Type B pancreatic cell (in vitro differentiated cells): ENCODE data around the gene CARD9. TPM values are rescaled to one million over a fixed set of nuclear protein-coding genes. Genes with fewer than 3 reads are reported as not detected.

Source experiments
- DNase-seq: peaks from one replicate; pipeline ENCODE4 v3.0.0; 2021; ENCODE audit warnings: mixed read lengths; ENCODE audit not compliant: unreplicated experiment; ENCODE audit errors: extremely low spot score
- H3K27ac Mint-ChIP-seq: 2 replicates; pipeline ENCODE4 v1.8.0; 2021; ENCODE audit warnings: mild to moderate bottlenecking, mixed read lengths
- H3K27me3 Mint-ChIP-seq: 2 replicates; pipeline ENCODE4 v1.8.0; 2021; ENCODE audit warnings: mixed read lengths
- H3K36me3 Mint-ChIP-seq: 2 replicates; pipeline ENCODE4 v1.8.0; 2021; ENCODE audit warnings: mixed read lengths
- H3K4me1 Mint-ChIP-seq: one replicate; pipeline ENCODE4 v1.8.0; 2021; ENCODE audit warnings: mixed read lengths; ENCODE audit not compliant: unreplicated experiment
- H3K4me3 Mint-ChIP-seq: 2 replicates; pipeline ENCODE4 v1.8.0; 2021; ENCODE audit warnings: mild to moderate bottlenecking, mixed read lengths
- H3K9me3 Mint-ChIP-seq: 2 replicates; pipeline ENCODE4 v1.8.0; 2021; ENCODE audit warnings: mixed read lengths
- CTCF ChIP-seq: fragments of 200-600 bp; sonication (generic); conservative IDR thresholded peaks from 2 replicates; pipeline ENCODE4 v1.5.0; 2021; ENCODE audit warnings: antibody characterized with exemption, mild to moderate bottlenecking
- total RNA-seq: library from RNA; stranded (reverse); gene quantifications from 2 replicates; pipeline ENCODE4 v1.2.1, GENCODE V29; 2021; ENCODE audit warnings: low replicate concordance

CARD9 gene
- total RNA-seq, 1 donor from 2014 or later = 2.6 TPM

- no peak for DNase-seq
- Mint-ChIP-seq H3K27ac (no peak overlapping the region), H3K4me3 (no peak overlapping the region), H3K36me3 (peaks cover 17% of the 10 kb centered on the region), H3K27me3 (no peaks in the 10 kb centered on the region), H3K4me1 (no peaks in the 10 kb centered on the region), H3K9me3 (no peaks in the 10 kb centered on the region)
- no peak for TF ChIP-seq CTCF
These were observed 15.9 kb upstream of the CARD9 start for GRCh38 chr9:136389396-136389795.

GRCh38 chr9:136387217-136387616 lies 13.7 kb upstream of the CARD9 start:
- no peak overlapping the region for H3K4me3 Mint-ChIP-seq
- H3K4me1 Mint-ChIP-seq = no peaks in the 10 kb centered on the region
- no peak for TF ChIP-seq CTCF
- no peaks in the 10 kb centered on the region for H3K27me3 Mint-ChIP-seq
- H3K9me3 Mint-ChIP-seq = no peaks in the 10 kb centered on the region
- DNase-seq = no peak
- no peak overlapping the region for H3K27ac Mint-ChIP-seq
- H3K36me3 Mint-ChIP-seq = peaks cover 17% of the 10 kb centered on the region

GRCh38 chr9:136386018-136386417 lies 12.5 kb upstream of the CARD9 start:
- no peak for TF ChIP-seq CTCF
- no peak for DNase-seq
- H3K27ac Mint-ChIP-seq = no peak overlapping the region
- H3K4me3 Mint-ChIP-seq = no peak overlapping the region
- no peaks in the 10 kb centered on the region for H3K27me3 Mint-ChIP-seq
- H3K4me1 Mint-ChIP-seq = no peaks in the 10 kb centered on the region
- H3K36me3 Mint-ChIP-seq = peaks cover 12% of the 10 kb centered on the region
- H3K9me3 Mint-ChIP-seq = no peaks in the 10 kb centered on the region

GRCh38 chr9:136385015-136385414 lies 11.5 kb upstream of the CARD9 start:
- Mint-ChIP-seq H3K36me3 (peaks cover 11% of the 10 kb centered on the region), H3K27ac (no peak overlapping the region), H3K4me3 (no peak overlapping the region), H3K27me3 (no peaks in the 10 kb centered on the region), H3K4me1 (no peaks in the 10 kb centered on the region), H3K9me3 (no peaks in the 10 kb centered on the region)
- TF ChIP-seq CTCF = no peak
- DNase-seq = no peak

GRCh38 chr9:136383436-136383835 lies 10.0 kb upstream of the CARD9 start:
- no peaks in the 10 kb centered on the region for H3K4me1 Mint-ChIP-seq
- H3K9me3 Mint-ChIP-seq = no peaks in the 10 kb centered on the region
- H3K4me3 Mint-ChIP-seq = no peak overlapping the region
- no peak for DNase-seq
- no peak for TF ChIP-seq CTCF
- peaks cover 7% of the 10 kb centered on the region for H3K36me3 Mint-ChIP-seq
- H3K27me3 Mint-ChIP-seq = no peaks in the 10 kb centered on the region
- H3K27ac Mint-ChIP-seq = no peak overlapping the region

GRCh38 chr9:136381966-136382513 lies 8.6 kb upstream of the CARD9 start:
- no peak overlapping the region for H3K4me3 Mint-ChIP-seq
- no peaks in the 10 kb centered on the region for H3K27me3 Mint-ChIP-seq
- no peak overlapping the region for H3K27ac Mint-ChIP-seq
- no peaks in the 10 kb centered on the region for H3K9me3 Mint-ChIP-seq
- DNase-seq = no peak
- H3K4me1 Mint-ChIP-seq = no peaks in the 10 kb centered on the region
- TF ChIP-seq CTCF = no peak
- peaks cover 7% of the 10 kb centered on the region for H3K36me3 Mint-ChIP-seq
